RWPE2 (cell line): ENCODE measurements around the gene PRR22.

Experiments
- ATAC-seq: fragments of 200-7000 bp; cut with Tn5 transposase; 3 replicates; pipeline ENCODE4 v1.9.1; 2021; ENCODE audit warnings: low read depth
- DNase-seq: peaks from one replicate; pipeline ENCODE4 v3.0.0-alpha.2; 2020; ENCODE audit warnings: low spot score
- H3K27ac ChIP-seq: fragments of 450-650 bp; 2 replicates; pipeline ENCODE4 v1.5.1; 2017; ENCODE audit warnings: mild to moderate bottlenecking; ENCODE audit not compliant: poor library complexity, severe bottlenecking
- H3K27me3 ChIP-seq: fragments of 250-450 bp; sonication (Bioruptor Pico); 2 replicates; pipeline ENCODE4 v1.5.1; 2021; ENCODE audit warnings: mild to moderate bottlenecking, moderate library complexity; ENCODE audit not compliant: insufficient read depth, poor library complexity, severe bottlenecking
- H3K36me3 ChIP-seq: fragments of 250-450 bp; sonication (Bioruptor Pico); 2 replicates; pipeline ENCODE4 v1.5.1; 2020; ENCODE audit warnings: low read depth, mild to moderate bottlenecking, moderate library complexity
- H3K4me1 ChIP-seq: fragments of 250-450 bp; sonication (Bioruptor Pico); 2 replicates; pipeline ENCODE4 v1.5.1; 2021; ENCODE audit warnings: mild to moderate bottlenecking, moderate library complexity; ENCODE audit not compliant: insufficient read depth, poor library complexity, severe bottlenecking
- H3K4me3 ChIP-seq: fragments of 250-450 bp; sonication (Bioruptor Pico); 2 replicates; pipeline ENCODE4 v1.5.1; 2021; ENCODE audit warnings: mild to moderate bottlenecking, moderate library complexity; ENCODE audit not compliant: severe bottlenecking
- H3K9me3 ChIP-seq: fragments of 250-450 bp; sonication (Bioruptor Pico); 2 replicates; pipeline ENCODE4 v1.5.1; 2021; ENCODE audit warnings: mild to moderate bottlenecking, moderate library complexity; ENCODE audit not compliant: severe bottlenecking
- TF ChIP-seq, protein P1 (sequence below): fragments of 450-650 bp; IDR thresholded peaks from one replicate; pipeline ENCODE4 v1.5.1; 2017; ENCODE audit warnings: mild to moderate bottlenecking, moderate library complexity; ENCODE audit not compliant: poor library complexity, severe bottlenecking

The PRR22 gene

DNA sequence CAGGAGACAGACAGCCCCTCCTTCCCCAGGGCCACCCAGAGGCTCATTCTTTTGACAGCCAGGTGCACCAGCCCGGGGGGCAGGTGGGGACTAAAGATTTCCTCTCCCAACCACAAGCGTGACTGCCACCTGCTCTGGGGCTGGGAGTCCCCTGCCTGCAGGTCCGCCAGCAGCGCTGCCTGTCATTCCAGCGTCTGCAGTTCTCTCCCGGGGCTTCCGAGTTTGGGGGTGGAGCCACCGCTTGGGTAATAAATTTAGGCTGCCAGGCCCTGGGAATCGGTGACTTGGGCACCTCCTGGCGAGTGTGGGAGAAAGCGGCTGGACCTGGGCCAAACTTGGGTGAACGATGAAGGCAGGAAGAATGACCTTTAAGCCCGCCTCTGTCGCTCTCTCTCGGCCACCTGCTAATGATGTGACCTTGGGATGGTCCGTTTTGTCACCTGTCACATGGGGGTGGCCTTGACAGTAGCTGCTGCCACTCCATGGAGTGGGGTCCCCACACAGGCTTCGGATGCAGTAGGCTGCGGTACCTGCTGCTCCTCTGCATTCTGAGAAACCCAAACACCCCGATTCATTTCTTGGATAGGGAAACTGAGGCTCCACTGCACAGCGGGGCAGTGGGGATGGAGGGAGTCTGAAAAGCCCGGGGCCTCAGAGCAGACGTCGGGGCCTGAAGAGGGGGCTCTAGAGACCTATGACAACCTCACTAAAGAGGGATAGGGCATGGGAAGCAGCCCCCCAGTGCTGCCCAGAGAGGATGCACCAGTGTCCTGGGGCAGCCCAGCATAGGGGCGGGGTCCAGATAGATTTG lies 42.2 kb upstream of the PRR22 start:
- Histone ChIP-seq H3K4me1 (no peaks in the 10 kb centered on the region), H3K27ac (no peak overlapping the region), H3K9me3 (no peaks in the 10 kb centered on the region), H3K27me3 (no peaks in the 10 kb centered on the region), H3K4me3 (no peak overlapping the region), H3K36me3 (no peaks in the 10 kb centered on the region)
- DNase-seq: no peak
- ATAC-seq: 0 out of 3 replicates have a peak, but pooled peaks have one; percentile 15
- TF ChIP-seq, protein P1, sequence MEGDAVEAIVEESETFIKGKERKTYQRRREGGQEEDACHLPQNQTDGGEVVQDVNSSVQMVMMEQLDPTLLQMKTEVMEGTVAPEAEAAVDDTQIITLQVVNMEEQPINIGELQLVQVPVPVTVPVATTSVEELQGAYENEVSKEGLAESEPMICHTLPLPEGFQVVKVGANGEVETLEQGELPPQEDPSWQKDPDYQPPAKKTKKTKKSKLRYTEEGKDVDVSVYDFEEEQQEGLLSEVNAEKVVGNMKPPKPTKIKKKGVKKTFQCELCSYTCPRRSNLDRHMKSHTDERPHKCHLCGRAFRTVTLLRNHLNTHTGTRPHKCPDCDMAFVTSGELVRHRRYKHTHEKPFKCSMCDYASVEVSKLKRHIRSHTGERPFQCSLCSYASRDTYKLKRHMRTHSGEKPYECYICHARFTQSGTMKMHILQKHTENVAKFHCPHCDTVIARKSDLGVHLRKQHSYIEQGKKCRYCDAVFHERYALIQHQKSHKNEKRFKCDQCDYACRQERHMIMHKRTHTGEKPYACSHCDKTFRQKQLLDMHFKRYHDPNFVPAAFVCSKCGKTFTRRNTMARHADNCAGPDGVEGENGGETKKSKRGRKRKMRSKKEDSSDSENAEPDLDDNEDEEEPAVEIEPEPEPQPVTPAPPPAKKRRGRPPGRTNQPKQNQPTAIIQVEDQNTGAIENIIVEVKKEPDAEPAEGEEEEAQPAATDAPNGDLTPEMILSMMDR: peak; percentile 26

DNA sequence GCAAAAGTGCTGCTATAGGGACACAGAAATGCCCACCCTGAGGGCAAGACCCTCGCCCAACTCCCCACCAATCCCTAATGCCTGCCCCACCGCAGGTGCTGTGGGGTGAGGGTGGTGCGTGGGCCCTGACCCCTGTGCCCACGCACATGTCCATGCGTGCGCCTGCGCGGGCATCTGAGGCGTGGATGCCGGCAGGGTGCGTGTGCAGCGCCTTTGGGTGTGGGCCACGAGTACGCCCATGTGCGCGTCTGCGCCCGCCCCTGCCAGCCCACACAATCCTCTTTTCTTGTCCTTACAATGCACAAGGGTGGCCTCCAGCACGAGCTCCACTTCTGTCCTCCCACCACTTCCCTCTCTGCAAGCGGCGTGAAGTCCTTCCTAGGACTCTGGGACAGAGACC lies 40.6 kb upstream of the PRR22 start:
- no peak overlapping the region for H3K4me3 ChIP-seq
- H3K4me1 ChIP-seq: no peaks in the 10 kb centered on the region
- no peaks in the 10 kb centered on the region for H3K27me3 ChIP-seq
- no peak for DNase-seq
- H3K9me3 ChIP-seq: no peaks in the 10 kb centered on the region
- TF ChIP-seq, protein P1: no peak
- no peak for ATAC-seq
- H3K36me3 ChIP-seq: no peaks in the 10 kb centered on the region
- no peak overlapping the region for H3K27ac ChIP-seq

DNA sequence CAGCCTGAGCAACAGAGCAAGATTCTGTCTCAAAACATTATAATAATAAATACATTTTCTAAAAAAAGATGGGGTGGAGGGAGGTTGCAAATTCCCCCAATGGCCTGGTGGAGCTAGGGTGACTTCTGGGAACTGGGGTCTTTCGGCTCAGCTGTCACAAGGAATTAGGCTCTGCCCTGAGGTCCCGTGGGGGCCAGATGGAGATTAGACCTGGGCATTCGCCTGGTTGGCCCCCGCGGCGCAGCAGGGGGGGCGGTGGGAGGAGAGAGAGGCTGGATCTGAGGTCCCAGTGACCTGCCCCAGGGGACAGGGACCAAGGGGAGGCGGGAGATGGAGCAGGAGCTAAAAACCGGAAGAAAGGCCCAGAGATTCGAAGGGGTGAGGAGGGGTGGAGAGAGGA lies 40.2 kb upstream of the PRR22 start:
- Histone ChIP-seq H3K27ac (no peak overlapping the region), H3K4me1 (no peaks in the 10 kb centered on the region), H3K9me3 (no peaks in the 10 kb centered on the region), H3K4me3 (no peak overlapping the region), H3K36me3 (no peaks in the 10 kb centered on the region), H3K27me3 (no peaks in the 10 kb centered on the region)
- TF ChIP-seq, protein P1: no peak
- no peak for ATAC-seq
- no peak for DNase-seq

DNA sequence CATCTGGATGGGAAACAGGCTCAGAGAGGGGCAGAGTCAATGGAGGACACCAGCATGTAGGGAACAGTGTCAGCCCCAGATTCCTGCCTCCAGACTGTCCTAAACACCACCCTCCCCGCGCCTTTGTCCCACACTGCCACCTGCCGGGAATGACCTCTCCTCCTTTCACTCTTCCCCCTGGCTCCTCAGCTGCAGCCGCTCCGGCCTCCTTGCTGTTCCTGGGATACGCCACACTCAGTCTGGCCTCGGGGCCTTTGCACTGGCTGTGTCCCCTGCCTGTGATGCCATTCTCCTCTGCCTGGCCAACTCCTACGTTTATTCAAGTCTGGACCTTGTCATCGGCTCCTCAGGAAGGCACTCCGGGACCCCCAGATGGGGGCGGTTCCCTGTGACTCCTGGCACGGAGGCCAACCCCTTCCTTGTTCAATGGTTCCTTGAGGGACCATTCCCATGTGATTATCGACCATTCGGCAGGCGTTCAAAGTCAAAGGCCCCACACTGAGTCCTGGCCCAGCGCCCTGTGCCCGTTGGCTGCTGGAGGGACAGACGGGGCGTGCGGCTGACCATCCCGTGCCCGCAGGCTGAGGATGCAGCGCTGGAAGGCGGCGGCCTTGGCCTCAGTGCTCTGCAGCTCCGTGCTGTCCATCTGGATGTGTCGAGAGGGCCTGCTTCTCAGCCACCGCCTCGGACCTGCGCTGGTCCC lies 39.2 kb upstream of the PRR22 start:
- peak; percentile 29; the same call in 1 of the 3 replicates for ATAC-seq
- no peak for DNase-seq

More for the DNA sequence above, 39.2 kb upstream of the PRR22 start:
- Histone ChIP-seq H3K9me3 (no peaks in the 10 kb centered on the region), H3K36me3 (no peaks in the 10 kb centered on the region), H3K27ac (no peak overlapping the region), H3K4me1 (no peaks in the 10 kb centered on the region), H3K4me3 (no peak overlapping the region), H3K27me3 (no peaks in the 10 kb centered on the region)
- TF ChIP-seq, protein P1: peak; percentile 20
